Lower lobe of right lung (tissue), 2 donors: ENCODE measurements around the gene NEURL2. TPM values are rescaled to one million over a fixed set of nuclear protein-coding genes. Genes with fewer than 3 reads are reported as not detected.

Experiments
- ATAC-seq, 2 donors: fragments of 200-7000 bp; cut with Tn5 transposase; one replicate each; pipeline ENCODE4 v1.9.1; 2020 to 2022; ENCODE audit warnings: mild to moderate bottlenecking in 2 of 2, moderate library complexity in 2 of 2
- DNase-seq: peaks from one replicate; pipeline ENCODE4 v3.0.0-alpha.2; 2020
- H3K27ac ChIP-seq: fragments of 200-600 bp; one replicate; pipeline ENCODE4 v1.8.0; 2022
- H3K27me3 ChIP-seq: fragments of 200-600 bp; one replicate; pipeline ENCODE4 v1.8.0; 2022; ENCODE audit warnings: low read depth
- H3K36me3 ChIP-seq: fragments of 200-600 bp; one replicate; pipeline ENCODE4 v1.8.0; 2022; ENCODE audit warnings: mild to moderate bottlenecking
- H3K4me1 ChIP-seq: fragments of 200-600 bp; one replicate; pipeline ENCODE4 v1.8.0; 2022
- H3K4me3 ChIP-seq: fragments of 200-600 bp; one replicate; pipeline ENCODE4 v1.8.0; 2022; ENCODE audit warnings: mild to moderate bottlenecking
- H3K9me3 ChIP-seq: fragments of 200-600 bp; one replicate; pipeline ENCODE4 v1.8.0; 2022
- CTCF ChIP-seq: fragments of 200-600 bp; IDR thresholded peaks from one replicate; pipeline ENCODE4 v1.8.0; 2022; ENCODE audit warnings: antibody characterized with exemption, mild to moderate bottlenecking
- intact Hi-C: fragments of 100-400 bp; cut with DNase I; formaldehyde crosslinking; loops from one replicate; pipeline ENCODE4 v1.11.0; 2022
- total RNA-seq: library from RNA; stranded (reverse); fragmentation: NEBNext Ultra II Directional; extraction: Animal tissue kit (Norgen Biotek cat#: 25700); gene quantifications from one replicate; pipeline ENCODE4 v1.2.1, GENCODE V29; 2021
- donor health status: DM: no; HTN: yes; CAD: no; lungs with severe emphysema.

Gene NEURL2
- total RNA-seq, 1 donor from 2014 or later: 2.4 TPM

GRCh38 chr20:45890077-45890984 lies 677 bp downstream of the NEURL2 start:
- H3K36me3 ChIP-seq: peaks cover 52% of the 10 kb centered on the region
- peak; percentile 88 for DNase-seq
- intact Hi-C loops: no loop called here
- H3K27me3 ChIP-seq: no peaks in the 10 kb centered on the region
- H3K27ac ChIP-seq: peak overlapping the region; percentile 82
- peaks cover 34% of the 10 kb centered on the region for H3K4me1 ChIP-seq
- H3K9me3 ChIP-seq: no peaks in the 10 kb centered on the region
- H3K4me3 ChIP-seq: peak overlapping the region; percentile 99
- TF ChIP-seq CTCF: peak; percentile 73
- peak; percentile 88 to 90 for ATAC-seq

- TF ChIP-seq CTCF: no peak
- Histone ChIP-seq H3K4me3 (no peak overlapping the region), H3K36me3 (peaks cover 48% of the 10 kb centered on the region), H3K4me1 (peaks cover 33% of the 10 kb centered on the region), H3K27ac (no peak overlapping the region), H3K27me3 (no peaks in the 10 kb centered on the region), H3K9me3 (no peaks in the 10 kb centered on the region)
- DNase-seq: no peak
- intact Hi-C loops: no loop called here
- no peak for ATAC-seq
Measured at GRCh38 chr20:45888681-45889080, 2.3 kb downstream of the NEURL2 start.

DNA sequence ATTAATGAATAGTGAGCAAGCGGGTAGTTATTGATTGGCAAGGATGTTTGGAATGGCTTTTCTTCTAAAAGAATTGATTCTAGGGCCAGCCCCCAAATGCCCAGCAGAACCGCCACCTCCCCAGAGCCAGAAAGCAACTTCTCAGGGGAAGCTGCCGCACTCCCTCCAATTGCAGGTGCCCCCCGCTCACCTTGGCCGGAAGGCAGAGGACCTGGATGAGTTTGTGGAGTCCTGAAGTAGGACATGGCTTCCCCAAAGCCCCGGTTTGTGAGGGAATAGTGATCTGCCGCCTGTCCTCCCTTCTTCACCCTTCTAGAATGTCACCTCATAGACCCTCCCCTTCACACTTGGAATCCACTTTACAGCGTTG lies 3.7 kb downstream of the NEURL2 start, which contains the start of gene SPATA25:
SPATA25 (minus strand) TSS at position 277 of the 370 bp plus-strand sequence; CDS start at position 245, 32 bp downstream.
- intact Hi-C loops: no loop called here
- TF ChIP-seq CTCF: no peak
- Histone ChIP-seq H3K4me3 (no peak within 1 kb of the TSS), H3K36me3 (peaks cover 48% of the 10 kb centered on the region), H3K27me3 (no peaks in the 10 kb centered on the region), H3K9me3 (no peaks in the 10 kb centered on the region), H3K4me1 (peaks cover 20% of the 10 kb centered on the region), H3K27ac (no peak within 1 kb of the TSS)
- DNase-seq (no peak), ATAC-seq (no peak)

- intact Hi-C loops: no loop called here
- peaks cover 49% of the 10 kb centered on the region for H3K36me3 ChIP-seq
- DNase-seq (no peak), ATAC-seq (no peak)
- no peak overlapping the region for H3K4me3 ChIP-seq
- TF ChIP-seq CTCF: no peak
- H3K27ac ChIP-seq: no peak overlapping the region
- no peaks in the 10 kb centered on the region for H3K9me3 ChIP-seq
- peaks cover 19% of the 10 kb centered on the region for H3K4me1 ChIP-seq
- no peaks in the 10 kb centered on the region for H3K27me3 ChIP-seq
Measured at GRCh38 chr20:45886590-45887345, 4.2 kb downstream of the NEURL2 start.

DNA sequence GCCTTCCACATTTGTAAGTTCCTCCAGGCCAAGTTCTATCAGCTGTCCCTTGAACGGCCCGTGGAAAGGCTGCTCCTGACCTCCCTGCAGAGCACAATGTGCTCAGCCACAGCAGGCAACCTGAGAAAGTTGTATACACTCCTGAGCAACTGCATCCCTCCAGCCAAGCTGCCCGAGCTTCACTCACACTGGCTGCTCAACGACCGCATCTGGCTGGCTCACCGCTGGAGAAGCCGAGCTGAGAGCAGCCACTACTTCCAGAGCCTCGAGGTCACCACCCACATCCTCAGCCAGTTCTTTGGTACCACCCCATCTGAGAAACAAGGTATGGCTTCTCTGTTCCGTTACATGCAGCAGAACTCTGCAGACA lies 7.9 kb downstream of the NEURL2 start:
- intact Hi-C loops: no loop called here
- H3K27me3 ChIP-seq: no peaks in the 10 kb centered on the region
- peaks cover 56% of the 10 kb centered on the region for H3K36me3 ChIP-seq
- DNase-seq: no peak
- no peak overlapping the region for H3K27ac ChIP-seq
- H3K4me1 ChIP-seq: peaks cover 8% of the 10 kb centered on the region
- TF ChIP-seq CTCF: no peak
- H3K9me3 ChIP-seq: no peaks in the 10 kb centered on the region
- no peak for ATAC-seq
- no peak overlapping the region for H3K4me3 ChIP-seq
